NT2/D1 (cell line): Measurements from ENCODE around the gene ADORA1.

Experiments
- SUZ12 ChIP-seq: IDR thresholded peaks from 2 replicates; pipeline ENCODE4 v1.6.1; 2011; ENCODE audit not compliant: insufficient read length, insufficient read depth; ENCODE audit errors: extremely low read depth
- YY1 ChIP-seq: IDR thresholded peaks from 2 replicates; pipeline ENCODE4 v1.6.1; 2011; ENCODE audit not compliant: insufficient read length, insufficient read depth
- ZNF274 ChIP-seq: IDR thresholded peaks from 2 replicates; pipeline ENCODE4 v1.6.1; 2011; ENCODE audit warnings: mild to moderate bottlenecking, low read depth, low read length

DNA sequence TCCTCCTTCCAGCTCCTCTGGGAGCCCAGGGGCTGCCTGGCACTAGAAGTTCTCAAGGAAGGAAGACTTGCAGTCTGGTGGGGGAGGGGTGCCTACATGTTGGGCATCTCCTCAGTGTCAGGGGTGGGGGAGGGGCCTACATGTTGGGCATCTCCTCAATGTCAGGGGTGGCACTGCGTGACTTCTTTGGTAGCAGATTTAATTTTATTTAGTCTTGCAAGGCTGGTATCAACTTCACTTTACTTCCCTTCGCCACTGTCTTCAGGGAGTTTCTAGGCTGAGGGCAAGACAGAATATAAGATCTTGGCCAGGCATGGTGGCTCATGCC is 18.5 kb downstream of the ADORA1 start:
- TF ChIP-seq ZNF274 (no peak), YY1 (no peak), SUZ12 (no peak)
